SK-MEL-5 (cell line): ENCODE measurements around the gene BOLL. TPM values are rescaled to one million over a fixed set of nuclear protein-coding genes. Genes with fewer than 3 reads are reported as not detected.

Experiments
- total RNA-seq: library from RNA; depleted of rRNA; stranded (reverse); fragments of >200 nt; shearing (Covaris generic); gene quantifications from 2 replicates; pipeline ENCODE4 v1.2.3, GENCODE V29; 2014; rRNA removed

Gene BOLL
- total RNA-seq, 1 experiment from 2014 or later = not detected

Other genes with a start within 250 kb of the BOLL start
- 2.2 and 5.0 TPM in 2 replicates for gene RFTN2, start 109.7 kb downstream of the BOLL start, total RNA-seq
- 11.4 and 12.3 TPM in 2 replicates for gene MARS2, start 80.0 kb downstream of the BOLL start, total RNA-seq
- gene PLCL1, start 19.3 kb upstream of the BOLL start, total RNA-seq = 0.83 and 0.90 TPM in 2 replicates